ENCODE data around the gene CPNE5.
"Not testable (repeated sequence)": the region's sequence is repeated elsewhere in the genome, so short reads cannot be mapped to it uniquely, and the experiment has no call there.

Gene CPNE5

GRCh38 chr6:36813047-36813446 lies 26.2 kb downstream of the CPNE5 start:
- DNase-seq, result not testable (repeated sequence)

- DNase-seq, result no peak
These were observed 29.1 kb downstream of the CPNE5 start for GRCh38 chr6:36809941-36810803.

- DNase-seq, result no peak
These were observed 30.1 kb downstream of the CPNE5 start for GRCh38 chr6:36809156-36809555.

GRCh38 chr6:36808634-36809033 lies 30.6 kb downstream of the CPNE5 start:
- no peak for DNase-seq

GRCh38 chr6:36807750-36808149 lies 31.5 kb downstream of the CPNE5 start:
- DNase-seq, result no peak

- no peak for DNase-seq
These were observed 32.1 kb downstream of the CPNE5 start for GRCh38 chr6:36807143-36807542.

GRCh38 chr6:36805917-36806316 lies 33.3 kb downstream of the CPNE5 start:
- no peak for DNase-seq

- DNase-seq, result no peak
These were observed 34.0 kb downstream of the CPNE5 start for GRCh38 chr6:36805096-36805797.

- DNase-seq, result no peak
These were observed 34.7 kb downstream of the CPNE5 start for GRCh38 chr6:36804563-36804962.

- DNase-seq, result no peak
These were observed 35.3 kb downstream of the CPNE5 start for GRCh38 chr6:36803908-36804307.

GRCh38 chr6:36803482-36803881 lies 35.8 kb downstream of the CPNE5 start:
- no peak for DNase-seq

- no peak for DNase-seq
These were observed 38.8 kb downstream of the CPNE5 start for GRCh38 chr6:36800223-36801076.

GRCh38 chr6:36798852-36799251 lies 40.4 kb downstream of the CPNE5 start:
- no peak for DNase-seq

- DNase-seq, result no peak
These were observed 41.6 kb downstream of the CPNE5 start for GRCh38 chr6:36797653-36798052.

GRCh38 chr6:36797055-36797454 lies 42.2 kb downstream of the CPNE5 start:
- no peak for DNase-seq

GRCh38 chr6:36794713-36795065 lies 44.6 kb downstream of the CPNE5 start:
- no peak for DNase-seq

GRCh38 chr6:36793913-36794712 lies 45.1 kb downstream of the CPNE5 start:
- no peak for DNase-seq

GRCh38 chr6:36793296-36793912 lies 45.8 kb downstream of the CPNE5 start:
- DNase-seq, result no peak

GRCh38 chr6:36791521-36792135 lies 47.6 kb downstream of the CPNE5 start:
- DNase-seq, result no peak

GRCh38 chr6:36791085-36791484 lies 48.2 kb downstream of the CPNE5 start:
- no peak for DNase-seq

- DNase-seq, result no peak
These were observed 50.5 kb downstream of the CPNE5 start for GRCh38 chr6:36788768-36789167.

GRCh38 chr6:36788186-36788585 lies 51.1 kb downstream of the CPNE5 start:
- DNase-seq, result no peak

Measured in T1000 (cell line).